NCI-H345 (cell line): ENCODE data around the gene SLC25A33.
A peak's percentile ranks its signal among the peaks of the same experiment; 100 is the strongest.
"Not testable (repeated sequence)": the region's sequence is repeated elsewhere in the genome, so short reads cannot be mapped to it uniquely, and the experiment has no call there.

Experiments used
- DNase-seq: peaks from one replicate; lab custom pipeline; 2025; lab: John Stamatoyannopoulos, UW

SLC25A33 gene

GRCh38 chr1:9539165-9539828 is at the start of gene SLC25A33:
Gene SLC25A33 (plus strand): TSS chr1:9539465. CDS start chr1:9539692, 227 bp downstream.
- peak; percentile 98 for DNase-seq

GRCh38 chr1:9490605-9491339 is 48.5 kb upstream of the SLC25A33 start:
- DNase-seq, result peak; percentile 77

- DNase-seq, result no peak
Measured at GRCh38 chr1:9493326-9493725, 45.9 kb upstream of the SLC25A33 start.

- DNase-seq, result peak; percentile 69
Measured at GRCh38 chr1:9494936-9495758, 44.1 kb upstream of the SLC25A33 start.

- DNase-seq, result no peak
Measured at GRCh38 chr1:9495854-9496374, 43.4 kb upstream of the SLC25A33 start.

- DNase-seq, result no peak
Measured at GRCh38 chr1:9500756-9501754, 38.2 kb upstream of the SLC25A33 start.

GRCh38 chr1:9503001-9503675 is 36.1 kb upstream of the SLC25A33 start:
- no peak for DNase-seq

GRCh38 chr1:9505143-9505542 is 34.1 kb upstream of the SLC25A33 start:
- peak; percentile 68 for DNase-seq

GRCh38 chr1:9506901-9507300 is 32.4 kb upstream of the SLC25A33 start:
- DNase-seq, result no peak

GRCh38 chr1:9510130-9510529 is 29.1 kb upstream of the SLC25A33 start:
- DNase-seq, result no peak

- DNase-seq, result not testable (repeated sequence)
Measured at GRCh38 chr1:9515550-9515949, 23.7 kb upstream of the SLC25A33 start.

GRCh38 chr1:9518454-9518998 is 20.7 kb upstream of the SLC25A33 start:
- no peak for DNase-seq

GRCh38 chr1:9520411-9520810 is 18.9 kb upstream of the SLC25A33 start:
- no peak for DNase-seq

GRCh38 chr1:9529190-9529589 is 10.1 kb upstream of the SLC25A33 start:
- DNase-seq, result no peak

GRCh38 chr1:9530320-9530719 is 8.9 kb upstream of the SLC25A33 start:
- DNase-seq, result no peak

GRCh38 chr1:9534953-9535352 is 4.3 kb upstream of the SLC25A33 start:
- DNase-seq, result no peak

- DNase-seq, result no peak
Measured at GRCh38 chr1:9536301-9536700, 3.0 kb upstream of the SLC25A33 start.

- DNase-seq, result no peak
Measured at GRCh38 chr1:9537863-9538668, 1.2 kb upstream of the SLC25A33 start.

GRCh38 chr1:9538669-9539164 is 548 bp upstream of the SLC25A33 start:
- DNase-seq, result no peak
